Suprapubic skin (tissue), 4 donors: ENCODE results near the gene MAPKAPK3. TPM values are rescaled to one million over a fixed set of nuclear protein-coding genes. Genes with fewer than 3 reads are reported as not detected.

ENCODE experiments used
- DNase-seq, 2 donors: peaks; one replicate each; pipeline ENCODE4 v3.0.0-alpha.2; 2019; ENCODE audit warnings: low spot score in 2 of 2
- H3K27ac ChIP-seq: fragments of 200-600 bp; sonication (generic); one replicate; pipeline ENCODE4 v1.5.1; 2019
- H3K27me3 ChIP-seq: fragments of 200-600 bp; sonication (generic); one replicate; pipeline ENCODE4 v1.5.1; 2019
- H3K36me3 ChIP-seq: fragments of 200-600 bp; sonication (generic); one replicate; pipeline ENCODE4 v1.5.1; 2019
- H3K4me1 ChIP-seq: fragments of 200-600 bp; sonication (generic); one replicate; pipeline ENCODE4 v1.5.1; 2019
- H3K4me3 ChIP-seq: fragments of 200-600 bp; sonication (generic); one replicate; pipeline ENCODE4 v1.5.1; 2019; ENCODE audit warnings: mild to moderate bottlenecking
- H3K9me3 ChIP-seq: fragments of 200-600 bp; sonication (generic); one replicate; pipeline ENCODE4 v1.5.1; 2019
- CTCF ChIP-seq, 2 donors: fragments of 200-600 bp in 1 of 2; fragments of 450-650 bp in 1 of 2; sonication (generic) in 1 of 2; IDR thresholded peaks; one replicate each; pipeline ENCODE4 v1.5.1; 2016 to 2019; ENCODE audit warnings: antibody characterized with exemption in 2 of 2, mild to moderate bottlenecking in 1 of 2, moderate library complexity in 1 of 2
- EP300 ChIP-seq: sonication (generic); formaldehyde crosslinking; IDR thresholded peaks from one replicate; pipeline ENCODE4 v1.6.1; 2017; ENCODE audit warnings: antibody characterized with exemption
- POLR2A ChIP-seq, 2 donors: fragments of 450-650 bp; IDR thresholded peaks; one replicate each; pipeline ENCODE4 v1.6.1; 2017; ENCODE audit warnings: antibody characterized with exemption in 2 of 2, mild to moderate bottlenecking in 2 of 2, moderate library complexity in 2 of 2
- POLR2AphosphoS5 ChIP-seq, 3 donors: sonication (generic); formaldehyde crosslinking; IDR thresholded peaks; one replicate each; pipeline ENCODE4 v1.6.1; 2017; ENCODE audit warnings: antibody characterized with exemption in 3 of 3
- WGBS: methylation state at CpG from one replicate; pipeline ENCODE4 v1.1.5; 2018; 5-methylcytosine and 5-hydroxymethylcytosine counted together
- total RNA-seq, 4 donors: library from RNA; depleted of rRNA; stranded (reverse); fragments of >200 nt; gene quantifications; one replicate each; pipeline ENCODE4 v1.1.0, GENCODE V29; 2016

The MAPKAPK3 gene
- total RNA-seq, 4 donors from 2014 or later, result 71.5 to 120 (median 99.4) TPM

- Histone ChIP-seq H3K36me3 (peaks cover 27% of the 10 kb centered on the region), H3K27me3 (no peaks in the 10 kb centered on the region), H3K9me3 (no peaks in the 10 kb centered on the region), H3K27ac (no peak overlapping the region), H3K4me3 (no peak overlapping the region), H3K4me1 (no peaks in the 10 kb centered on the region)
- DNase-seq, result no peak
- WGBS, result 62% methylated on average over 2 of the region's 8 CpGs
- no peak for TF ChIP-seq POLR2AphosphoS5 (IDR thresholded peaks at IDR 0.05)
- no peak for TF ChIP-seq CTCF (IDR thresholded peaks at IDR 0.05)
Observed at GRCh38 chr3:50651445-50651844, 34.5 kb downstream of the MAPKAPK3 start.

DNA sequence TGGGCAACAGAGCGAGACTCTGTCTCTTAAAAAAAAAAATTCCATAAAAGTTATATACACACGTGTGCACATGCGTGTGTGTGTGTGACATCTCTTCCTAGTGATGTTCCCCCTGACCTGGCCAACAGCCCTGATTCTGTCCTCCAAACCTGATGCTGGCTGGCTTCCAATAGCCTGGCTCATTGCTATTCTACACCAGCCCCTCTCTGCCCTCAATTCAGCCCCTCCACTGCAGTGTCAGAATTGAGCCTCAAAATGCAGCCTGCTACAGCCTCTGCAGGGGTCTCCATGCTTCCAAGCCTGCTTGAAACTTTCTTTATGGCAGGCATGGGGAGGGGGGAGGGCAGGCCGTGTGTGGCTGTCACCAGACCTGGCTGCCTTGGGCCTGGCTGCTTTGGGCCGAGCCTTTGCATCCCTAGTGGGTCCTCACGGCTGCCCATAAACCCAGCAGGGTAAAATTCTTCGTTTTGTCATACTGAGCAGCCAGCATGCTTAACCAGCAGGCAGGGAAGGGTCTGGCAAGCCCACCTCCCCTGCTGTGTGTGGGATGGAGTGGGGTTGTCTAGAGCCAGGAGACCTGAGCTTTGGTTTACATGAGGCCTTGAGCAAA, 35.1 kb downstream of the MAPKAPK3 start:
- no peak for DNase-seq
- H3K4me3 ChIP-seq, result no peak overlapping the region
- TF ChIP-seq POLR2AphosphoS5 (IDR thresholded peaks at IDR 0.05) (no peak), POLR2A (IDR thresholded peaks at IDR 0.05) (no peak), CTCF (IDR thresholded peaks at IDR 0.05) (no peak), EP300 (no peak)
- peaks cover 21% of the 10 kb centered on the region for H3K36me3 ChIP-seq
- no peaks in the 10 kb centered on the region for H3K4me1 ChIP-seq
- WGBS, result 67% methylated on average over 7 of the region's 7 CpGs
- H3K9me3 ChIP-seq, result no peaks in the 10 kb centered on the region
- H3K27me3 ChIP-seq, result no peaks in the 10 kb centered on the region
- H3K27ac ChIP-seq, result no peak overlapping the region

DNA sequence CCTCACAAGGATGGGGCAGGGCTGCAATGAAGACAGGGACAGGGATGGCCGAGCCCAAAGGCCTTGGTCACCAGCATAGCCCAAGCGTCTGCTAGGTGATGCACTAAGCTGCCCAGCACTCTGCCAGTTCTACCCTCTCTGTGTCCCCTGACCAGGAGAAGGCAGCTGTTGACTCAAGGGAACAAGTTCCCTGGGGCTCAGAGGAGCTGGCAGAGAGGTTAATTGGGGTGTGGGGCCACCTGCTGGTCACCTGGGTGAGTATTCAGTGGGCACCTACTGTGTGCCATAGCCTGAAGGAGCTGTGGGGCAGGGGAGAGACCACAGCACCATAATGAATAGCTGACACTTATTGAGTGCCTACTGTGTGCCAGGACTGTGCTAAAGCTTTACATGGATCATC, 35.8 kb downstream of the MAPKAPK3 start:
- Histone ChIP-seq H3K4me3 (no peak overlapping the region), H3K4me1 (no peaks in the 10 kb centered on the region), H3K27me3 (no peaks in the 10 kb centered on the region), H3K9me3 (no peaks in the 10 kb centered on the region), H3K36me3 (peaks cover 14% of the 10 kb centered on the region), H3K27ac (no peak overlapping the region)
- TF ChIP-seq POLR2AphosphoS5 (IDR thresholded peaks at IDR 0.05) (no peak), POLR2A (IDR thresholded peaks at IDR 0.05) (no peak), CTCF (IDR thresholded peaks at IDR 0.05) (no peak), EP300 (no peak)
- WGBS, result no CpG with 5 or more reads among the region's 2 CpGs
- no peak for DNase-seq

GRCh38 chr3:50653937-50654595, 37.1 kb downstream of the MAPKAPK3 start:
- 51% methylated on average over 3 of the region's 3 CpGs for WGBS

More at GRCh38 chr3:50653937-50654595, 37.1 kb downstream of the MAPKAPK3 start:
- DNase-seq, result no peak
- peaks cover 2% of the 10 kb centered on the region for H3K36me3 ChIP-seq
- H3K9me3 ChIP-seq, result no peaks in the 10 kb centered on the region
- H3K4me1 ChIP-seq, result no peaks in the 10 kb centered on the region
- H3K27ac ChIP-seq, result no peak overlapping the region
- no peak overlapping the region for H3K4me3 ChIP-seq
- TF ChIP-seq POLR2A (IDR thresholded peaks at IDR 0.05), result no peak
- TF ChIP-seq POLR2AphosphoS5 (IDR thresholded peaks at IDR 0.05), result no peak
- no peak for TF ChIP-seq EP300
- no peak for TF ChIP-seq CTCF (IDR thresholded peaks at IDR 0.05)
- H3K27me3 ChIP-seq, result no peaks in the 10 kb centered on the region
